UCSD-AML1 (cell line): ENCODE results near the gene KLRG1.

Experiments used
- DNase-seq: peaks from one replicate; lab custom pipeline; 2025; ENCODE audit not compliant: unreplicated experiment; lab: John Stamatoyannopoulos, UW

Gene KLRG1

GRCh38 chr12:8985213-8985754, 4.1 kb upstream of the KLRG1 start:
- DNase-seq = no peak

GRCh38 chr12:8987163-8987562, 2.2 kb upstream of the KLRG1 start:
- no peak for DNase-seq

GRCh38 chr12:8987685-8988084, 1.7 kb upstream of the KLRG1 start:
- no peak for DNase-seq

- no peak for DNase-seq
Observed at GRCh38 chr12:8991371-8992345, 2.3 kb downstream of the KLRG1 start.

GRCh38 chr12:8993827-8994226, 4.5 kb downstream of the KLRG1 start:
- no peak for DNase-seq

GRCh38 chr12:8995021-8995775, 5.9 kb downstream of the KLRG1 start:
- DNase-seq = no peak

GRCh38 chr12:8996682-8997405, 7.5 kb downstream of the KLRG1 start:
- DNase-seq = no peak

GRCh38 chr12:9001233-9001632, 11.9 kb downstream of the KLRG1 start:
- DNase-seq = no peak

GRCh38 chr12:9002335-9002734, 13.0 kb downstream of the KLRG1 start:
- no peak for DNase-seq

GRCh38 chr12:9022592-9022991, 33.2 kb downstream of the KLRG1 start:
- DNase-seq = no peak

GRCh38 chr12:9024512-9024911, 35.2 kb downstream of the KLRG1 start:
- DNase-seq = no peak

- no peak for DNase-seq
Observed at GRCh38 chr12:9027161-9028059, 38.1 kb downstream of the KLRG1 start.

- no peak for DNase-seq
Observed at GRCh38 chr12:9030776-9031175, 41.4 kb downstream of the KLRG1 start.

GRCh38 chr12:9032202-9032964, 43.0 kb downstream of the KLRG1 start:
- DNase-seq = no peak

- no peak for DNase-seq
Observed at GRCh38 chr12:9033265-9033887, 44.0 kb downstream of the KLRG1 start.

- DNase-seq = no peak
Observed at GRCh38 chr12:9034095-9034494, 44.7 kb downstream of the KLRG1 start.

GRCh38 chr12:9036227-9036626, 46.9 kb downstream of the KLRG1 start:
- no peak for DNase-seq

GRCh38 chr12:9037431-9037830, 48.1 kb downstream of the KLRG1 start:
- DNase-seq = no peak

GRCh38 chr12:9039397-9039977, 50.1 kb downstream of the KLRG1 start:
- DNase-seq = no peak
